ENCODE data around the gene TEX261.
"Not testable (repeated sequence)": the region's sequence is repeated elsewhere in the genome, so short reads cannot be mapped to it uniquely, and the experiment has no call there.

Gene TEX261

GRCh38 chr2:71021394-71021793, 26.7 kb upstream of the TEX261 start:
- not testable (repeated sequence) for H3K36me3 ChIP-seq (ENCODE audit: insufficient read depth, low read length); H3K4me3 ChIP-seq (ENCODE audit: low read depth in 1 of 2, low read length in 2 of 2); H3K9me3 ChIP-seq (ENCODE audit: insufficient read depth, low read length, severe bottlenecking); H3K4me2 ChIP-seq (ENCODE audit: insufficient read depth, low read length); H3K27ac ChIP-seq (ENCODE audit: low read length); DNase-seq; ATAC-seq (ENCODE audit: insufficient read depth, low read depth); H3K4me1 ChIP-seq (ENCODE audit: insufficient read depth, low read length); H3K9ac ChIP-seq (ENCODE audit: low read depth, low read length); H3K79me2 ChIP-seq (ENCODE audit: insufficient read depth, low read length); H2AFZ ChIP-seq (ENCODE audit: low read depth, low read length); H3K27me3 ChIP-seq (ENCODE audit: insufficient read depth, low read length, poor library complexity); H4K20me1 ChIP-seq (ENCODE audit: insufficient read depth, low read length)

DNA sequence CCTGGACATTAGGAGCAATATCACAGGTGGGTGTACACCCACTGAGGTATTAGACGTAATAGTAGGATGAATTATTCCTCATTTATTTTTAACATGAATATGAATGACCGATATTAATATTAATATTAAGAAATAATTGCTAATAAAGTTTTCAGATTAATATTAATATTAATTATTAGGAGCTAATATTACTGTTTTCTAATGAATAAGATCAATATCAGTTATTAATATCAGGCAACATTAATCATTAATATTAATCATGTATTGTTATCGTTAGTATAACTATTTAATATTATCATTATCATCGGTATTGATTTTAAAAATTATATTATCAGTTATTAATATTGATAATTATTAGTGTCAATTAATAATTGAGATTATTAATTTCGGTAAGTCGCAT, 25.3 kb upstream of the TEX261 start:
- not testable (repeated sequence) for H4K20me1 ChIP-seq (ENCODE audit: insufficient read depth, low read length); H3K4me2 ChIP-seq (ENCODE audit: insufficient read depth, low read length); H2AFZ ChIP-seq (ENCODE audit: low read depth, low read length); H3K9ac ChIP-seq (ENCODE audit: low read depth, low read length); H3K9me3 ChIP-seq (ENCODE audit: insufficient read depth, low read length, severe bottlenecking); ATAC-seq (ENCODE audit: insufficient read depth, low read depth); H3K4me1 ChIP-seq (ENCODE audit: insufficient read depth, low read length); H3K27me3 ChIP-seq (ENCODE audit: insufficient read depth, low read length, poor library complexity); H3K4me3 ChIP-seq (ENCODE audit: low read depth in 1 of 2, low read length in 2 of 2); H3K27ac ChIP-seq (ENCODE audit: low read length); H3K79me2 ChIP-seq (ENCODE audit: insufficient read depth, low read length); DNase-seq; H3K36me3 ChIP-seq (ENCODE audit: insufficient read depth, low read length)

GRCh38 chr2:71018625-71019024, 24.0 kb upstream of the TEX261 start:
- DNase-seq (no peak), ATAC-seq (ENCODE audit: insufficient read depth, low read depth) (no peak)
- no peaks in the 10 kb centered on the region for H3K79me2 ChIP-seq (ENCODE audit: insufficient read depth, low read length)
- H3K27me3 ChIP-seq (ENCODE audit: insufficient read depth, low read length, poor library complexity) = no peaks in the 10 kb centered on the region
- H3K36me3 ChIP-seq (ENCODE audit: insufficient read depth, low read length) = no peaks in the 10 kb centered on the region
- no peak for TF ChIP-seq CTCF (IDR thresholded peaks at IDR 0.05; ENCODE audit: borderline replicate concordance, extremely low read depth, low read length, poor library complexity, severe bottlenecking)
- TF ChIP-seq EZH2 (IDR thresholded peaks at IDR 0.05; ENCODE audit: borderline replicate concordance, low read depth, low read length, severe bottlenecking) = no peak
- no peaks in the 10 kb centered on the region for H3K4me1 ChIP-seq (ENCODE audit: insufficient read depth, low read length)
- H3K9me3 ChIP-seq (ENCODE audit: insufficient read depth, low read length, severe bottlenecking) = no peaks in the 10 kb centered on the region
- H3K4me3 ChIP-seq (ENCODE audit: low read depth in 1 of 2, low read length in 2 of 2) = no peak overlapping the region
- H3K4me2 ChIP-seq (ENCODE audit: insufficient read depth, low read length) = no peak overlapping the region
- no peak overlapping the region for H2AFZ ChIP-seq (ENCODE audit: low read depth, low read length)
- no peaks in the 10 kb centered on the region for H4K20me1 ChIP-seq (ENCODE audit: insufficient read depth, low read length)
- no peak overlapping the region for H3K27ac ChIP-seq (ENCODE audit: low read length)
- H3K9ac ChIP-seq (ENCODE audit: low read depth, low read length) = no peak overlapping the region

GRCh38 chr2:71011786-71012185, 17.1 kb upstream of the TEX261 start:
- not testable (repeated sequence) for H3K4me2 ChIP-seq (ENCODE audit: insufficient read depth, low read length); ATAC-seq (ENCODE audit: insufficient read depth, low read depth); DNase-seq; H3K4me1 ChIP-seq (ENCODE audit: insufficient read depth, low read length); H3K36me3 ChIP-seq (ENCODE audit: insufficient read depth, low read length); H3K9ac ChIP-seq (ENCODE audit: low read depth, low read length); H3K79me2 ChIP-seq (ENCODE audit: insufficient read depth, low read length); H3K9me3 ChIP-seq (ENCODE audit: insufficient read depth, low read length, severe bottlenecking); H4K20me1 ChIP-seq (ENCODE audit: insufficient read depth, low read length); H3K27me3 ChIP-seq (ENCODE audit: insufficient read depth, low read length, poor library complexity); H3K27ac ChIP-seq (ENCODE audit: low read length); H2AFZ ChIP-seq (ENCODE audit: low read depth, low read length); H3K4me3 ChIP-seq (ENCODE audit: low read depth in 1 of 2, low read length in 2 of 2)

GRCh38 chr2:71008342-71008741, 13.7 kb upstream of the TEX261 start:
- no peaks in the 10 kb centered on the region for H3K36me3 ChIP-seq (ENCODE audit: insufficient read depth, low read length)
- ATAC-seq (ENCODE audit: insufficient read depth, low read depth) (no peak), DNase-seq (no peak)
- no peaks in the 10 kb centered on the region; the same call in 1 of the 2 replicates for H4K20me1 ChIP-seq (ENCODE audit: insufficient read depth, low read length)
- H3K9me3 ChIP-seq (ENCODE audit: insufficient read depth, low read length, severe bottlenecking) = no peaks in the 10 kb centered on the region
- H3K27me3 ChIP-seq (ENCODE audit: insufficient read depth, low read length, poor library complexity) = no peaks in the 10 kb centered on the region
- no peak overlapping the region for H3K9ac ChIP-seq (ENCODE audit: low read depth, low read length)
- no peak for TF ChIP-seq CTCF (IDR thresholded peaks at IDR 0.05; ENCODE audit: borderline replicate concordance, extremely low read depth, low read length, poor library complexity, severe bottlenecking)
- no peak for TF ChIP-seq EZH2 (IDR thresholded peaks at IDR 0.05; ENCODE audit: borderline replicate concordance, low read depth, low read length, severe bottlenecking)
- no peaks in the 10 kb centered on the region for H3K79me2 ChIP-seq (ENCODE audit: insufficient read depth, low read length)
- no peak overlapping the region for H3K4me3 ChIP-seq (ENCODE audit: low read depth in 1 of 2, low read length in 2 of 2)
- H3K4me1 ChIP-seq (ENCODE audit: insufficient read depth, low read length) = no peaks in the 10 kb centered on the region
- H3K27ac ChIP-seq (ENCODE audit: low read length) = no peak overlapping the region
- H2AFZ ChIP-seq (ENCODE audit: low read depth, low read length) = no peak overlapping the region
- no peak overlapping the region for H3K4me2 ChIP-seq (ENCODE audit: insufficient read depth, low read length)
